GM21786 (cell line): ENCODE results near the gene SVBP.

Experiments used
- ATAC-seq: cut with Tn5 transposase; IDR thresholded peaks from one replicate; pipeline ENCODE4 v1.9.1; 2021; ENCODE audit not compliant: unreplicated experiment

The SVBP gene

GRCh38 chr1:42765832-42766740, 51.1 kb downstream of the SVBP start:
- ATAC-seq, result peak; percentile 13

- ATAC-seq, result no peak
Observed at GRCh38 chr1:42765269-42765668, 51.9 kb downstream of the SVBP start.

GRCh38 chr1:42762269-42762668, 54.9 kb downstream of the SVBP start:
- no peak for ATAC-seq

- no peak for ATAC-seq
Observed at GRCh38 chr1:42761567-42761966, 55.6 kb downstream of the SVBP start.

GRCh38 chr1:42759114-42759513, 58.1 kb downstream of the SVBP start:
- no peak for ATAC-seq

- no peak for ATAC-seq
Observed at GRCh38 chr1:42758641-42759040, 58.6 kb downstream of the SVBP start.

GRCh38 chr1:42757892-42758275, 59.3 kb downstream of the SVBP start:
- no peak for ATAC-seq
